ENCODE measurements around the gene KDM6A.
"Not testable (repeated sequence)": the region's sequence is repeated elsewhere in the genome, so short reads cannot be mapped to it uniquely, and the experiment has no call there.

GRCh38 chrX:44940541-44940940 is 67.6 kb downstream of the KDM6A start:
- TF ChIP-seq CTCF (IDR thresholded peaks at IDR 0.05); EZH2 (IDR thresholded peaks at IDR 0.05; ENCODE audit: borderline replicate concordance, insufficient read depth, low read depth, low read length, poor library complexity, severe bottlenecking): not testable (repeated sequence)

Measured in B cell (primary cell).